Non-pigmented ciliary epithelial cell (primary cell): ENCODE results near the gene GLCCI1.

ENCODE experiments used
- DNase-seq: peaks from one replicate; pipeline ENCODE4 v3.0.0-alpha.2; 2010; ENCODE audit warnings: low read depth

Gene GLCCI1

DNA sequence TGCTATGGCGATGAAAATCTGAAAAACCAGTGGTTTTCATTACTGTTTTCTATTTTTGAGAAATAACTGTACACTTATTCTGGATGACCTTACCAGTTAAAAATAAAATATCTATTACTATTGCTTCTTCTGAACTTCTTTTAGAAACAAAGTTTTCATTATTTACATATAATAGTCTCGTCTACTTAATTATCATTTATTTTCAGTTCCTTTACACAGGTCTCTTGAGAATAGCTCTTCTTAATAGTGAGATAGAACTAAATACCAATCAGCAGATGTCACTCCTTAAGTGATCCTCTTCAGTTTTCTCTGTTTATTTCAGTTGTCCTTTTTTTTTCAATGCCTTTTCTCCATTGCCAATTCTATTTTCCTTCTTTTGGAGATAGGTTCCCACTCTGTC, 4.3 kb upstream of the GLCCI1 start:
- no peak for DNase-seq

DNA sequence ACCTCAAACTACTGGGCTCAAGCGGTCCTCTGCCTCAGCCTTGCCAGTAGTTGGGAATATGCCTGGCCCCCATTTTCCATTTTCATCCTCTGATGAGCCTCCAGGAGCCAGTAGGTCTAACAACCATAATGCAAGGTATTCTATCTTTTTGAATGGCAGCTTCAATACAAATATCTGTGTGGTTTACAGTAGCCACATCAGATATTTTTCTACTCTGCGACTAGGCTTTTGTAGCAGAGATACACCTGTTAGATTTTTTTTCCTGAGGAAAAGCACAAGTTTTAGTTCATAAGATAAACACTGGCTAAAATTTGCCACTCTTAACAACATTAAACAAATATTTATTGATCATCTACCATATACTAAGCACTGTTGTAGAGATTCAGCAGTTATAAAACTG, 3.9 kb upstream of the GLCCI1 start:
- DNase-seq = no peak

DNA sequence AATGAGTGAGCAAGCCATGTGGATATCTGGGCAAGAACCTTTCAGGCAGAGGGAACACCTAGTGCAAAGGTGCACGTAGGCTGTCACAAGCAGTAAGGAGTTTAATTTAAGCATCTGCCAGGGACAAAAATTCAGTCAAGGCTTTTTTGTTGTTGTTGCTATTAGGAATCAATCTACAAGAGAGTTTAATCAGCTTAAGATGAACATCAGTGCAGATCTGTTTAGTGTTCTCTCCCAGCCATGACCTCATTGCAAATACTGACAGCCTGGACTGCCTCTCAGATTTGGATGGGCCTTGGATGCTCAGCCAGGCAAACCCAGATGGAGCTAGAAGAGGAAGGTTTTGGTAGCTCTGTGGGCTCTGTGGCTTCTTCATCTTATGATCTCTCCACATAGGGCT, 3.3 kb upstream of the GLCCI1 start:
- no peak for DNase-seq

DNA sequence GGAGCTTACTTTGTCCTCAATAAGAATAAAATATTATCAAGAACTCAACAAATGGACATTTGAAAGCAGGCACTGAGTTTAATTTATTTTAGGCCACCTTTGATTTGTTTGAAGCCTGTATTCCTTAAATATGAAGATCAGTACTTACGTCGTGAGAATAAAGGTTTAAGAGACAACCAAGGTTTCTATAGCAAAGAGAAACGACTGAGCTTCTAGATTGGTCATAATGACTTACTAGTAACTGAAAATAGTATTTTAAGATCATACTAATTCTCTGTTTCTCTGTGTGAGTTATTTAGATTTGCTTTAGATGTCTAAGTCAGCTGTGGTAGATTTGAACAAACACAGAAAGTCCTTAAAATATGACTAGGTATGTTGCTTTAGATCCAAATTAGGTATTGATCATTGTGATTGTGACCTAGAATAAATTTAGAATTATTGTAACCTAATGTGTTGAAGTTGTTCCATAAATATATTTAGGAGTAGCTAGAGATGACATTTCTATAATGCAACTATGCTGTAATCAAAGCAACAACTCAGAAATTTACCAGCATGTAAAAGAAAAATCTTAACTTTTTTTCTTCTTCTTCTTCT, 2.4 kb upstream of the GLCCI1 start:
- DNase-seq = no peak

DNA sequence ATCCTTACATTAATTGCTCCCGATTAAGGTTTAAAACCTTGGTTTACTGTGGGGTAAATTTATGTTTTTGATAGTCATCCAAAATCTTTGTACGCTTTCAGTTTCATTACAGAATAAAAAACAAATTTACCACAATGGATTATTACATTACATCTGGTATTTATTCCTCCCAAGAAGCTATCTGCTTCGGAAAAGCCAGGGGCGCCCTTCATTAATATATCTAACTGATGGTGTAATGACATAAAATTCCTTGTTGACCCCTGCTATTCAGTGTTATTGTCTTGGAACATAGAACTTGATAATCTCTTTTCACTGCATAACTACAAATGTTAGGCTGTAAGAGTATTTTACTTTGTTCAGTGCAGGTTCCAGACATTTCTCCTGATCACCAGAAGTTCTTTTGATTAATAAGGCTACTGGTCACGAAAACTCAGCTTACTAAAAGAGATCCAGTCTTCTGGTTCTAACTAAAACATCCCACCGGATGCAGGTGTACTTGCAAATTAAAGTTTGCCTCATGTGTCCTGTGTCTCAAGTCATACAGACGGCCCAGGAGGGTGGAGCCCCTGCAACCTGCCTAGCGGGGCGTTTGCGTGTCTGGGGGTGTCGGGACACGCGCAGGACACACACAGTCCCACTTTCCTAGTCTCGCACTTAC, 581 bp upstream of the GLCCI1 start:
- DNase-seq = no peak

DNA sequence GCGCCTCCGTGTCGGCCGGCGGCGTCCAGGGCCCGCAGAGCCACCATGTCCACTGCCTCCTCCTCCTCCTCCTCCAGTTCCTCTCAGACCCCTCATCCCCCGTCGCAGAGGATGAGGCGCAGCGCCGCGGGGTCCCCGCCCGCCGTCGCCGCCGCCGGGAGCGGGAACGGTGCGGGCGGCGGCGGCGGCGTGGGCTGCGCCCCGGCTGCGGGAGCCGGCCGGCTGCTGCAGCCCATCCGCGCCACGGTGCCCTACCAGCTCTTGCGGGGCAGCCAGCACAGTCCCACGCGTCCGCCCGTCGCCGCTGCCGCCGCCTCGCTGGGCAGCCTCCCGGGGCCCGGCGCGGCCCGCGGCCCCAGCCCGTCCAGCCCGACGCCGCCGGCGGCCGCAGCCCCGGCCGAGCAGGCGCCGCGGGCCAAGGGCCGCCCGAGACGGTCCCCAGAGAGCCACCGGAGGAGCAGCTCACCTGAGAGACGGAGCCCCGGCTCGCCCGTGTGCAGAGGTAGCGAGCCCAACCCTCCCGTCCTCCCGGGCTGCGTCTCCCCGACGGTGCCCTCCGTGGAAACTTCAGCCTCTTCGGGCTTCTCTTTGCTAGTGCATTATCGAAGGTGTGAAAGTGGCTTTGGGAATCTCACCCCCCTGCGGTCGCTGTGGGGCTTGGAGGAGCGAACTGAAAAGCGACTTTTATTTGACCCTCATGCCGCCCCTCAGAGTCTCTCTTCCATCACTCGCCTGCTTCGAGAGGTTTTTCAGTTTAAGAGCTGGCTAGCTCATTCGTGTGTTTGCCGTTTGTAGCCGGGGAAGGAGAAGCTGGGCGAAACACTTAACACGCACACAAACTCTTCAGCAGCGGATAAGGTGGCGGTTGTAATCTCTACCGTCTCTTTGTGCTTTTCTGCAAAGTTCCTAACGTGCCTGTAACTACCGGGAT, 975 bp downstream of the GLCCI1 start:
- DNase-seq = no peak

DNA sequence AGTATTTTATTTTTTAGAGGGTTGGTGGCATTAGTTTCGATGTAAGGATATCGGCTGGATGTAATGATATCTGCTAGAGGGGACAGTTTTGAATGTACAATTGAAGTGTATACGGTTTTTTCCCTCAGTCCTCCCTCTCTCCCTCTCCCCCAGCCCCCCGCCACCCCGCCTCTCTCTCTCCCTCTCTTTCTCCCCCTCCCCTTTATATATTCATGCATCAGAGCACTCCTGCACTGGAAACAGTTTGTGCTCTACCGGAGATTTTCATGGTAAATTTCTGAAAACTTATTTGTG, 1.6 kb downstream of the GLCCI1 start:
- DNase-seq = no peak

DNA sequence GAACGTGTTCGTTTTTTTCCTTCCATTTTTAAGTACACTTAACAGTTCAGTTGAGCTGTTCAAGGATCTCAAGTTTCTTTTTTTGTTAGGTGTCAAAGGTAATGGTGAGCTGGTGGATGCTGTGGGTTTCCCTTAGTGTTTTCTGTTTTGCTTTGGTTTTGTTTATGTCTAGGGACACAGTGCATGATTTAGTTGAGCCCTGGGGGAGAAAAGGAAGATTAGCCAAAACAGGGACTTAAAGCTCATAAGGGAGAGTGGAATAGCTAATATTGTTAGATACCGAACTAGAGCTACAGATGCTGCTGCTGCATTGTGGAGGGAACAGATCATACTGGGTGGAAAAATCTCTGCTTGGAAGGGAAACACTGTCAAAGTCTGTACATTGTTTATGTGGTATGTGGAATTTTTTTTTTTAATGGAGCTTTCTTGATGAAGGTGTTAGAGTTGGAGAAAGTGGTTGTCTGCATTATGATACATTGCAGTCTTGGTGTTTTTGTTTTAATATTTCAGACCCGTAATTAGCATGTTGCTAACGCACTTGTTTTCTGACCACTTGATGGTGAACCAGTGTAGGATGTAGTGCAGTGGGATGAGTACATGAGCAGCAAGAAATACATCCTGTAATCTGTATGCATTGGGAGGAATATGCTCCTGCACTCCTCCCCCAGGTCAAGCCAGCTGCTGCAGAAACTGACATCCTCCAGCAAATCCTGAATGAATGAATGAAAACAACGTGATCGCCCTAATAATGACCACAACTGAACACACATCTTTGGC, 2.1 kb downstream of the GLCCI1 start:
- no peak for DNase-seq

DNA sequence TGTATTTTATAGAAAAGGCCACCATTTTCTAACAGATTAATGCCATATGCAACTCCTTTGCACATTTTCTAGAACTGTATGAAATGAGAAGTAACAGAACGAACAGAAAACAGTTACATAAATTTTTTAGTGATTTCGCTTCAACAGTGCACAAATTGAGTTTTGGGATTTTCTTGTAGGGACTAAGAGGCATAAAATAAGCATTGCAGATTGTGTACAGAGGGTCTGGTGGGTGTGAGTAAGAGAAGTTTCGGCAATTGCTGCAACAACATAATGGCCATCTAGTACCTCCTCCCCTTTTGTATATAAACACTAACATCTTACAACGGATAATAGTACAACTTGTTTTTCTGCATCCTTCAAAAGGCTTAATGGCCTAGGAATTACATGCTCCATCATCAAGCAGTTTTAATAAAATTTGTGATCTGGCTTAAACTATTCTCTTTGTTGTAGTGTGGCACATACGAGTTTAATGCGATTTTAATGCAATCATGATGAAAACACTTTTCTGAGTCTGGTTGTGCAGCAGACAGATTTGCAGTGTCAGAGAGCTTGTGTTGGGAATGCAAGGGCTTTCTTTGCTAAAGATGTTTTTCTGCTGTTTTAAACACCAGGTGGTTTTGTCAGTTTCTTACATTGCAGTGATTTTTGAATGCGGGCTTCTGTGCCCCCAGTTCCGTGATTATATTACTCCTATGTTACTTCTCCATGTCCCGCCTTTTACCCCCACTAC, 2.9 kb downstream of the GLCCI1 start:
- no peak for DNase-seq

DNA sequence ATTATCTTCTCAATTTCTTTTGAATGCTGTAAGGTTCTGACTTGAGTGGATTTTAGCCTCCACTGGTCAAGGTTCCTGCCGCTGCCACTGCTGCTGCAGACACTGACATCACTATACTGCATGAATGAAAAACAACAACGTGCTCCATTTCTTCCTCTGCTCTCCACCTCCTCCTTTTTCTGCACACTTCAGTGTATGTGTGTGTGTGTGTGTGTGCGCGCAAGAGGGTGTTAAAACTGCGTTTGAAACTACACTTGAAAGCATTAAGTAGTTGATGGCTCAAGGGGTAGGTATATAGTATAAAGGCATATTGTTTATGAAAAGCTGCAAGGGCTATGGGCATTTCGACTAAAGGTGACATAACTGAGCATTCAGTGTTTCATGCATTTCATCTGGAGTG, 3.5 kb downstream of the GLCCI1 start:
- DNase-seq = no peak

DNA sequence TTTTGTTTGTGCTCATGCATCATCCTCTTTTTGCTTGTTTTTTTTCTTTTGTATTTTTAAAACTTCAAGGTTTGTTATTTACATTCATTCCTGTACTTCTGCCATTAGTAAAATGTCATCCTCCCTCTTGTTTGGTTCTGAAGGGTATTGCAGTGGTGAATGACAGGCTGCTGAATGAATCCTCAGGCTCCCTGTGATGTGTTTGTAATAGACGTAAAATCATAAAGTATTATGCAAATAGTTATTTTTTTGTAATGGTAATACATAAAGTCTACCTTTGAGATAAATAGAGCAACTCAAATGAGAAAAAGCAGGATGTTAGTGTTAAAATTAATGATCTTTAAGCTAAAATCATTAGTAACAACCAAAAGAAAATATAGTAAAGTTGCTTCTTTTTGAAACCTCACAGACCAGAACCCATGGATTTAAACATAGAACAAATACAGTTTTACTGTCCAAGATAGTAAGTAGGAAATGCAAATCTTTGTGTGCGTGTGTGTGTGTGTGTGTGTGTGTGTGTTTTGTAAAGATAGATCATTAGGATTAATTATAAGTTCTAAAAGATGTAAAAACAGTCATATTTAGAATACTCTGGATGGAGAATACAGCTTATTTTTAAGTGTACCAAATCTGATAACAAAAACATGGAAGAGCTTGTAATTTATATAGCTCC, 4.5 kb downstream of the GLCCI1 start:
- no peak for DNase-seq

DNA sequence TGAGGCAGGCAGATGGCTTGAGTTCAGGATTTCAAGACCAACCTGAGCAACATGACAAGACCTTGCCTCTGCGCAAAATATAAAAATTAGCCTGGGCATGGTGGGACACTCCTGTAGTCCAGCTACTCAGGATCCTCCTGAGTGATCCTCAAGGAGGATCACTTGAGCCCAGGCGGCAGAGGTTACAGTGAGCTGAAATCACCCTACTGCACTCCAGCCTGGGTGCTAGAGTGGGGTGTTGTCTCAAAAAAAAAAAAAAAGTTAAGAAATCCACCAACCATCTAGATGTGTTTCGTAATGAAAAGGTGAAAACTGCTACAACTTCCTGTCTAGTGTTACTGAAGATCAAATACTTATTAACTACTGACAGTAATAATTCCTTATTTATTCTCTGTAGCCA, 8.1 kb downstream of the GLCCI1 start:
- no peak for DNase-seq

DNA sequence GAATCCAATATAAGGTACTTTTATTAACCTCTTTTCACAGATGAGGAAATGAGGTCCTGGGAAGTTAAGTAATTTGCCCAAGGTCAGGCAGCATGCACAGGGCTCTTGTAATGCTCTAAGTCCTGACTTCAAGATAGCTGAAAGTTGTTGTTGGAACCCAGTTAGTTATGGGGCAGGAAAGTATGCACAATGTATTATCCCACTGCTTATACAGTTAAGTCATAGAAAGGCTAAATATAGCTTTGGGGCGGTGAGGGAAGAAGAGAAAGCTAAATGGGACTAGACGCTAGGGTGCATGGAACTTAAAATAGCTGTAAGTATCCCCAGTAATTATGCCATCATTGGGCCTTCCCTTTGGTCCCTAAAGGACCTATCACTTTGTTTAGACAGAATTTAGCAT, 9.2 kb downstream of the GLCCI1 start:
- no peak for DNase-seq

DNA sequence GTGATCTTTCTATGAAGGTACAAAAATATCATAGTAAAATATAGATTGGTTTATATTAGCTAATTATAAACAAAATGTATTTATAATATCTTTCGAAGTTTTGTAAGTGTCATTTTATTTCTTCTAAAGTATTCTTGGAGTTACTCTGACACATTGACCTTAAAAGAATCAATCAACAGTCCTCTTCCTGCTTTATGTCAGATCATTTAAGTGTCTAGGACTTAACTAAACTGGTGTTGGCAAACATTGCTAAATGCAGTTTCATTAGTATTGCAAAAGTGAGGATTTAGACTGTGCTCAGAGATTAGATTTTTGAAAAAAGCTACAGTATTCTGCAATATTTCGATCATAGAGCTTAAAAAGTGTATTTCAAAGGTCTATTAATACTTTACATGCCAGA, 10.3 kb downstream of the GLCCI1 start:
- DNase-seq = no peak

DNA sequence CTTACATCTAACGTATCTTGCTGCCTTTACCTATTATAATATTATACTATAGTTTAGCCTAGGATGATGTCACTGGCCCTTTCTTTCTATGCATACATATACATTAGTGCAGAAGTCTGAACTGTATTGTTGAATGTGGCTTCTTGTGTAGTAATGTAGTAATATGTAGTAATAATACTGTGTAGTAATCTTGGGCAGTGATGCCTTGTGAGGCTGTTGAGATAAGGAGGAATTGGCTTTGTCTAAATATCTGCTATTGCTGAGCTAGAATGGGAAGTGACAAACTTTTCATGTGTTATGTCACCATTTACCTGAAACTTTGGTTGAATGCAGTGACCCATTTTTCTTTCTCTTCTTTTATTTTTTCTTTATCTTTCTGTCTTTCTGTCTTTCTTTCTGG, 11.0 kb downstream of the GLCCI1 start:
- DNase-seq = no peak

DNA sequence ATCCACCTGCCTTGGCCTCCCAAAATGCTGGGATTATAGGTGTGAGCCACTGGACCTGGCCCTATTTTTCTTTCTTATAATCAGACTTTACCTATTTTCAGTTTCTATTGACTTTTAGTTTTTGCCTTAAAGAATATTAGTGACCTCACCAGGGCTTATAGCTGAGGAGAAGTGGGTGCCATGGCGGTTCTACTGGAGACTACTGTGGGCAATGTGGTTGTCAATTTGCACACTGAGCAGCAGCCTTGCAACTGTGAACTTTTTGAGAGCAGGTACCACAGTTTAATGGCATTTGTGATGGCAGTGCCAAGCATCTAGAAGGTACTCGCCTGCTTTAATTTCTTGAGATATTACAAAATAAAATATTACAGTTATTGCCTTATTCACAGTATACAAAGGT, 11.5 kb downstream of the GLCCI1 start:
- no peak for DNase-seq

DNA sequence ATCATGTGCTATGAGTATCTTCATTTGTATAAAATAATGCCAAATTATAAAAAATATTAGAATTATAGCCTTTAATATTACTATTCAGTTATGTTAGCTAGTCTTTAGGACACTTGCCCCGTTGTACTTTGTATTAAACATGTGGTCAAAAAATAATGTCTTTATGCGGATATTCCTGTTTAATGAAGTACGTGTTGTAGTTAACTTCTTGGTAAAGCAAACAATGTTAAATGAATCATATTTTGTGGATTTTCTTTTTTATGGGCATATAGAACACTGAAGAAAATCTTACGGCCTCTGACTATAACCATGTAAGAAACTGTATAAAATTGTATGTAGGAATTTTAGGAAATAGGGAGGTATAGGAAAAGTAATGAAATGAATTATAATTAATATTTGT, 14.3 kb downstream of the GLCCI1 start:
- no peak for DNase-seq

DNA sequence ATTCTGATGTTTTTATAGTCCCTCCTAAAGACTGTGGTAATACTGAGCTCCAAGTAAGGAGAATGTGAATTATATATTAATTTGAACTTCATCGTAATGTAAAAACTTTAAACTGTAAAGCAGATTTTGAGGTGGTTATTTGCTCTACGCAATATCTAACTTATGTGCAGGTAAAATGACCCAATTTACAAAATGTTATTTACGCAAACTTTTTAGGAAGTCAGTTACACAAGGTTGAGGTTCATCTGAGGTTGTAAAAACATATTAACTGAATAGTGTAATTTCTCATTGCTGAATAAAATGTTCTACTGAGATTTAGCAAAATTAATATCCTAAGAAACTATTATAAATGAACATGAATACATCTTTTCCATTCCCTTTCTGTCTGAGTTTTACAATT, 15.8 kb downstream of the GLCCI1 start:
- DNase-seq = no peak

DNA sequence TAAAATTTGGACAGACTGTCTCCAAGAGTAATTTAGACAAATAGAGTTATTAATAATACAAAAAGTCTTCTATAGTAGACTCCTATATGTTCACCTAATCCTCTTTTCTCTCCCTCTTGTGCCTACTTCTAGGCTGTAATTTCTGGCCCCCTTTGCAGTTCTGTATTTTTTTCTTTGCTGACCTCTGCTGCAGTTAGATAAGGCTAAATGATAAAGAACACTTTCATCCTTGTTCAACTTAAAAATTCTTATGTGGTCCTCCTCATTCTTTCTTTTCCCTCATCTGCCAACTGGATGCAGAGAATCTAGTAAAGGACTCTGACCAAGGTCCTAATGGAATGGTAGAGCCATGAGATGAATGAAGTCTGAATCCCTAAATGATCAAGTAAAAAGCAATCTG, 20.1 kb downstream of the GLCCI1 start:
- no peak for DNase-seq

DNA sequence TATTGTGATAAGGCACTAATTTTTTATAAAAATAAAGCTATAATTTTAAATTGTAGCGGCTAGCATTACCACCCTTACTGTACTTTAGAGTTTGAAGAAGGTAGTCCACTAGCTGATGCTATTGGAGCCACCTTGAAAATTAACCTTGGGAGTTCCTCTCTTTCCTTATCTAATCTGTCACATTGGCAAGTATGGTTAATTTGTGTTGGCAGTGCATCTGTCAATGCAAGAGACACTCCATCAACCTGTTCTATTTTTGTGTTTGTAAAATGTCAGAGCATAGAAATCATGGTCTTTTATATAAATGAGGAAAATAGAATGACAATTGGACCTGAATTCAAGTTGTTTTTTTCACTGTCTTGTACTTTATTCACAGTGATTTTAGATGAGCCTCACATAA, 20.5 kb downstream of the GLCCI1 start:
- no peak for DNase-seq

DNA sequence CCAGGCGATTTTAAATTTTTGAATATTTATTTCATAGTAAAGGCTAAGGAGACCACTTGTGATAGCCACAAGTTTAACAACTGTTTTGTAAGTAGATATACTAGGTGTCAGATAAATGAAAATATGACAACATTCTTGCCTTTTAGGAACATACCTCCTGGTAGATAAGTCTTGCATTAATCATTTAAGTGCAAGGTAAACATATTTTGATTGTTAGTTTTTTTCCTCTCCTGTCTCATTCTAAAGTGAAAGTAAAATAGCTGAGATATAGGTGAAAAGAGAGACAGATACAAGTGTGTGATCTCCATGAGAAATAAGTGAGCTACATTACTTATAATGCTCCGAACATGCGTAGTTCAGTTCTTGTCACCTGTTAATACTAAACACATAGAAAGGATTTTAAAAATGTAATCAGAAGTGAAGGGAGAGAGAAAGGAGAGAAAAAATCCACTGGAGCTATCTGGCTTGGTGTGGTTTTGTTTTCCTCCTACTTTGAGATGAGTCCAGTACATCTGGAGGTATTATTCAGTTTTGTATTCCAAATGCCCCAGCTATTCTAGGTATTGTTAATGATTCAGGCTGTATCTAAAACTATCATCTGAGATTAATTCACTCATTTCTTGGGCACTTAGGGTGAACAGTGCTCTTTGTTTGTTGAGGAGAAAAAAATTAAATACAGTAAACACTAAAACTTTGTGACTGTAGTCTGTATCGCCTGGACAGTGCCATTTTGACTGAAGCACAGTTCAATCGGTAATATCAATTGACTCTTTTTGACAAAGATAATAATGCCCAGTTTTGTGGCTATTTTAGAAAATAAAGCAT, 21.2 kb downstream of the GLCCI1 start:
- DNase-seq = no peak
